HG03097 (cell line): ENCODE data around the gene CEMIP2.
"Not testable (repeated sequence)": the region's sequence is repeated elsewhere in the genome, so short reads cannot be mapped to it uniquely, and the experiment has no call there.

Experiments used
- ATAC-seq: cut with Tn5 transposase; IDR thresholded peaks from one replicate; pipeline ENCODE4 v1.9.1; 2021; ENCODE audit not compliant: unreplicated experiment, low FRiP score

CEMIP2 gene

DNA sequence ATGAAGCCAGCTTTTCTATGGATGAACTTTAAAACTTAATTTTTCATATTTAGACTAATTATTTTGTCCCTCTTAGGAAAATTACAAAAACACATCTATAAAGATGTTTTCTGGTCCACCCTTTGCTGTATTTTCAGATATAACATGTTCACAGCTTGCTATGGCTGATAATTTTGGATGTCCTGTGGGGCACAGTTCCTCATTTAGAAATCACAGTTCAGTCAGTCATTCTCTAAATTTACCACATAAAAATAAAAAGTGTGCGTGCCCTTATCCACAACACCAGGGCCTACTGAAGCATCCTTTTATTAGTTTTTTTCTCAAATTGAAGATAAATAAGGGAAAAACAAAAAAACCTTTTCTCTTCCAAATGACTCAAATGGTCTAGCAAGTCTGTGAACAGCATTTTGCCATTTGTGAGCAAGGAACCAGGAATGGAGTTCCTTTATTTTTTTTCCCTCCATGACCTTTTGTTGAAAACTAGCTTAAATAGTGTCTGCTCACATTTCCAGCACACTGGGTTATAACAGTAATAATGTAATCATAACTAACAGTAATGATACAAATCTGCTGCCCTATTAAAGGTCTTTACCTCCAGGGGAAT is 87.1 kb downstream of the CEMIP2 start:
- no peak for ATAC-seq

GRCh38 chr9:71680189-71680980 is 87.9 kb downstream of the CEMIP2 start:
- no peak for ATAC-seq

DNA sequence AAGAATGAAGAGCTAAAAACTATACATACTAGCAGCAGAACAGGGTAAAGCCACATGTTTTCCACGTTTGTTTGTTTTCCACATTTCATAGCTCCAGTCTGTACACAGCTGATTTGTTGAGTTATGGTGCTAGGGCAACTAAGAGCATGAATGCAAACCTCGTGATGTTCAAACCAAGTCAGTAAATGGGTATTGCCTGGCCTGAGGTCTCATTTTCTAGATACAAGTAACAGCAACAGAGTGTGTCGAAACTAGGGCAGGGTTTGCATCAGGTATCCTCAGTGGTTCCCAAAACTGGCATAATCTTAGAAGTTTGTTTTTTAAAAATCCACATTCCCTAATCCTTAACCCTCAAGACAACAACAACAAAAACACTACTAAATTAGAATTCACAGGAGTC is 89.3 kb downstream of the CEMIP2 start:
- no peak for ATAC-seq

DNA sequence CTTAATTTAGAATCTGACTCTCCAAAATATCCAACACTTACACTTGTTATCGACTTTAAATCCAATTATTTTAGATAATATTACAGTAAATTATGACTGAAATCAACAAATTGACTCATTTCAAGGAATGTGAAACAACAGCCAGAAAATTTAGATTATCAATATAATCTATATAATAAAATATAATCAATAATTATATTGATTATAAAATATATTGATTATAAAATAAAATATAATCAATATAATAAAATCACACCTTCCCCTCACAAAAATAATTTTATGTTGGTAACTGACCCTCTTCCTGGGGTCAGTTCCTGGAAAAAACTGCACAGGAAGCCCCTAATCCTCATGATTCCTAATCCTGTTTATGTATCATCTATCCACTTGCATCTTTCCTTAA is 91.1 kb downstream of the CEMIP2 start:
- ATAC-seq, result no peak

DNA sequence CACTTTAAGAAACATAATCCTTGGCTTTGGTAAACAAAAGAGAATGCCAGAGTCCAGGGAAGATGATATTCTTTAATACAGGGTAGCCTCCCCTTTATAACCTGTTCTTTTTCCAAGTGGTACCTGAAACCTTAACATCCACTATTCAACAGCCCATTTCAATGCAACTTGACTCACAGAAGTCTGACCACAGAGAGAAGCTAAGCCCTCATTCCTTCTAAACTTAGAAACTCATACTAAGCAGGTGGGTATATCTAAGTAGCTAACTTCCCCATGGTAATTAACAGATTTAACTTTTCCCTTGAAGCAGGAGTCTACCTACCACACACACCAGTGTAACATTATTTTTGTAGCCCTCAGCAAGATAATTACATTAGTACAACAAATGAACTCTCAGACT is 91.9 kb downstream of the CEMIP2 start:
- no peak for ATAC-seq

- no peak for ATAC-seq
These were observed 92.5 kb downstream of the CEMIP2 start for GRCh38 chr9:71675857-71676165.

- ATAC-seq, result no peak
These were observed 93.0 kb downstream of the CEMIP2 start for GRCh38 chr9:71675105-71675856.

DNA sequence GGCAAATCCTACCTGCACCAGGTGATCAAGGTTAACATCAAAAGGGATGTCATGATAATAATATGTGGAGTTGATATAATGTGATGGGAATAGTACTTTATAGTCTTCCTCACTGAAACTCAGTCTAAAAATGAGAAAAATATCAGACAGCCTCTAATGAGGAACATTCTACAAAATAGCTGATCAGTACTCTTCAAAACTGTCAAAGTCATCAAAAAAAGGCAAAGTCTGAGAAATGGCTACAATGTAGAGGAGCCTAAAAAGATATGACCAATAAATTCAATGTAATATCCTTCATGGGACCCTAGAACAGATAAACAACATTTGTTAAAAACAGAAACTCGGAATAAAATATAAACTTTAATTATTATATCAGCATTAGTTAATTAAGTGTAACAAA is 95.7 kb downstream of the CEMIP2 start:
- no peak for ATAC-seq

DNA sequence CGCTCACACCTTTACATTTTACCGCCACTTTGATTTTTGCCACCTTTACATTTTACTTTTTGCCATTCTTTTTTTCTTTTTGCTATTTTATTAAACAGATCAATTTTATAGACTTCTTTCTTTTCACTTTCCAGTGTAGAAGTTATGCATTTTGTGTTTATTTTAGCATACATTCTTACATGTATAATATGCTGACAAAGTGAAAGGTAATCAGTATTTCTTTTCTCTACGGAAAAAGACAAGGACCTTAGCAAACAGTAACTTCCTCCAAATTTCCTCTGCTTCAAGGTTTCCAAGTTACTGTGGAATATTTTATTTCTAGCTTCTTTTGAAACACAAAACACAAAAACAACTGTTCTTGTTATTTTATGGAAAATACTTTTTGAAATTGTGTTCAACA is 97.0 kb downstream of the CEMIP2 start:
- no peak for ATAC-seq

GRCh38 chr9:71670121-71670520 is 98.2 kb downstream of the CEMIP2 start:
- ATAC-seq, result no peak

- no peak for ATAC-seq
These were observed 98.9 kb downstream of the CEMIP2 start for GRCh38 chr9:71669284-71669995.

DNA sequence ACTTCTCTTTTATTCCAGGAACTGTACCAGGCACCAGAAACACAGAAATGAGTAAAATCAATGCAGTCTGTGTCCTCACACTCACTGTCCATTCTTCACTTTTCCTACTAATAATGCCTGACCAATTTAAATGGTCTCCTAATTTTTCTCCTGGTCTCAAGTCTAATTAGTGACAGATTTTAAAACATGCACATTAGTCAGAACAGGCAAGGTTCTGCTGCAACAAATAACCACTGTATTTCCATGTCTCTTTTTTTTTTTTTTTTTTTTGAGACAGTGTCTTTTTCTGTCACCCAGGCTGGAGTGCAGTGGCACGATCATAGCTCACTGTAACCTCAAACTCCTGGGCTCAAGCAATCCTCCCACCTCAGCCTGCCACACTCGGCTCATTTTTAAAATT is 99.6 kb downstream of the CEMIP2 start:
- ATAC-seq, result no peak

DNA sequence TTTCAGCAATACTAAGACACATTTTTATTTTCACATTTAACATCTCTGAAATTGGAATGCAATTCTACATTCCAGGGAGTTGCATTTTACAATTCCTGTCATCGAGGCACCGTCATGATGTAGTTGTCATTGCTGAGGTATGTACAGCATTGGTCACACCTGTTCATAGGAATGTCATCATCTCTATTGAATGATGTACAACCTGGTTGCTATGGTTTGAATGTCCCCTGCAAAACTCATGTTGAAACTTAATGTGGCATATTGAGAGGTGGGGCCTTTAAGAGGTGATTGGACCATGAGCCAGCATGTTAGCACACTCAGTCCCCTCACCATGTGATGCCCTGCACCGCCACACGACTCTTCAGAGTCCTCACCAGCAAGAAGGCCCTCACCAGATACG is 103.1 kb downstream of the CEMIP2 start:
- no peak for ATAC-seq

- ATAC-seq, result no peak
These were observed 103.7 kb downstream of the CEMIP2 start for GRCh38 chr9:71664566-71664965.

- ATAC-seq, result no peak
These were observed 104.3 kb downstream of the CEMIP2 start for GRCh38 chr9:71663931-71664459.

DNA sequence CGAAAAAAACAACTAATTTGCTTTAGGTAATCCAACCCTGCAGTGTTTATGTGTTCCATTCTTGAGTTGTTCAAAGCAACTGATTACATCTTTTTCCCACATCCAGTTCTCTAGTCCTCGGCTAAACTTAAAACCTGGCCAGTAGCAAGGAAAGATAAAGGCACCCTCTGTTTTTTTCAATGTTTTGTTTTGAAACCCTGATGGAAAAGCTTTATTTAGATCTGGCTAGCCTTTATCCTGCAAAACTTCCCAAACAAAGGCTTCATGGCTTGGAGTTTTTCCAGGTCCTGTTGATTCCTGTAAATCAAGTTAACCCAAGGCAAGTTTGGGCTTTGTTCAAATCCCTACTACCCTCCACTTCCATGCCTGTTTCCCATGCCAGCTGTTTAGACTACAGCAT is 105.1 kb downstream of the CEMIP2 start:
- no peak for ATAC-seq

GRCh38 chr9:71662082-71662481 is 106.2 kb downstream of the CEMIP2 start:
- ATAC-seq, result no peak

GRCh38 chr9:71657276-71657675 is 111.0 kb downstream of the CEMIP2 start:
- ATAC-seq, result not testable (repeated sequence)

GRCh38 chr9:71656496-71656895 is 111.8 kb downstream of the CEMIP2 start:
- no peak for ATAC-seq

- ATAC-seq, result no peak
These were observed 112.5 kb downstream of the CEMIP2 start for GRCh38 chr9:71655778-71656177.

GRCh38 chr9:71655141-71655540 is 113.2 kb downstream of the CEMIP2 start:
- no peak for ATAC-seq
